ENCODE measurements around the gene GAPVD1. TPM values are rescaled to one million over a fixed set of nuclear protein-coding genes. Genes with fewer than 3 reads are reported as not detected.

The GAPVD1 gene
- total and polyA plus RNA-seq, 2 of the 8 experiments (the other 6 are each of a cell fraction or from before 2014, with no cell fraction given): 5.5 to 40.5 TPM

DNA sequence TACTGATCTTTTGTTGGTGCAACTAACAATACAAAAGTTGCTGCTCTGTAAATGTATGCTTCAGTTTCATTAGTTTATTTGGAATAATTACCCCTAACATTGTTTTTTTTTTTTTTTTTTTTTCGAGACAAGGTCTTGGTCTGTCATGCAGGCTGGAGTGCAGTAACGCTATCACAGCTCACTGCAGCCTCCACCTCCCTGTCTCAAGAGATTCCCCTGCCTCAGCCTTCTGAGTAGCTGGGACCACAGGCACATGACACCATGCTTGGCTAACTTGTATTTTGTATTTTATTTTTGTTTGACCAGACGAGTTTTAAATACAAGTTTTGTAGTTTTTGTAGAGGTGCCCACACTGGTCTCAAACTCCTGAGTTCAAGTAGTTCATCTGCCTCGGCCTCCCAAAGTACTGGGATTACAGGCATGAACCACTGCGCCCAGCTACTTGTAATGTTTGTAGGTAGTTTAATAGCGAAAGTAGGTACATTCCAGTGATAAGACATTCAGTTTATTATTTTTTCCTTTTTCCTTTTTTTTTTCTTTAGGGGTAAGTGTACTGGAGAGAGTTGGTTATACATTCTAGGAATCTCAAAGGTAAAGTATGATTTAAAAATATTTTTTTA, 6.9 kb downstream of the GAPVD1 start:
- Histone ChIP-seq H2AK5ac (ENCODE audit: low read depth, low read length) (no peak overlapping the region), H3K23me2 (ENCODE audit: low read depth, low read length) (no peaks in the 10 kb centered on the region), H4K8ac (ENCODE audit: extremely low read depth, insufficient read depth, low read length) (no peak overlapping the region), H3K27ac (ENCODE audit: low read depth, low read length) (no peak overlapping the region; the same call in 1 of the 2 replicates), H3K56ac (replicated peaks; ENCODE audit: insufficient read length, low read depth, low read length) (no peak overlapping the region), H3K9me3 (ENCODE audit: insufficient read depth in 2 of 2, low read depth in 1 of 2, low read length in 1 of 2) (no peaks in the 10 kb centered on the region), H3K36me3 (ENCODE audit: control insufficient read depth in 2 of 4, insufficient read depth in 4 of 4, low read length in 3 of 4) (peaks cover 0 to 6% (median 0%) of the 10 kb centered on the region in 4 experiments; a peak in 1 of 8 replicates), H4K5ac (ENCODE audit: insufficient read length, low read depth, low read length) (no peak overlapping the region), H2BK5ac (ENCODE audit: low read depth, low read length) (no peak overlapping the region), H2BK15ac (ENCODE audit: low read length) (no peak overlapping the region), H3K4me1 (replicated peaks in 1 of 4; ENCODE audit: control insufficient read depth in 3 of 4, insufficient read depth in 4 of 4, low read length in 3 of 4) (peaks cover 0 to 7% (median 2%) of the 10 kb centered on the region in 4 experiments; a peak in 3 of 7 replicates), H2BK20ac (ENCODE audit: low read length) (no peak overlapping the region), H2AFZ (ENCODE audit: low read length) (no peak overlapping the region), H4K20me1 (replicated peaks in 1 of 2; ENCODE audit: control insufficient read depth in 1 of 2, insufficient read depth in 2 of 2, low read length in 2 of 2) (no peaks in the 10 kb centered on the region), H2BK12ac (ENCODE audit: low read depth, low read length) (no peak overlapping the region), H3K4ac (replicated peaks; ENCODE audit: insufficient read length, low read depth, low read length) (no peak overlapping the region), H3K23ac (ENCODE audit: insufficient read length) (no peak overlapping the region), H3K79me1 (ENCODE audit: low read depth, low read length) (peaks cover 2% of the 10 kb centered on the region; the same call in 1 of the 2 replicates), H4K91ac (replicated peaks; ENCODE audit: insufficient read length, low read length) (no peak overlapping the region), H3K18ac (ENCODE audit: extremely low read depth, low read length) (no peak overlapping the region), H3K79me2 (ENCODE audit: control insufficient read depth in 1 of 2, insufficient read depth in 2 of 2, low read length in 2 of 2) (peaks cover 0 to 65% of the 10 kb centered on the region in 2 experiments; a peak in 2 of 4 replicates), H2BK120ac (replicated peaks; ENCODE audit: low read depth, low read length) (no peak overlapping the region), H3K4me3 (ENCODE audit: extremely low read depth in 1 of 4, insufficient read depth in 2 of 4, low read depth in 3 of 4, low read length in 4 of 4) (no peak overlapping the region), H3K4me2 (ENCODE audit: insufficient read depth in 1 of 2, low read depth in 2 of 2, low read length in 2 of 2) (no peak overlapping the region), H3K9ac (replicated peaks in 1 of 4; ENCODE audit: extremely low read depth in 1 of 4, low read depth in 3 of 4, low read length in 3 of 4) (no peak overlapping the region), H3K14ac (ENCODE audit: insufficient read length) (no peak overlapping the region), H3K27me3 (replicated peaks in 1 of 4; ENCODE audit: control insufficient read depth in 3 of 4, extremely low read depth in 1 of 4, insufficient read depth in 3 of 4, low read length in 3 of 4) (no peaks in the 10 kb centered on the region)
- no peak for DNase-seq (ENCODE audit: low read depth in 1 of 2, low spot score in 2 of 2)
- ChIA-PET CTCF (ENCODE audit: partially characterized antibody) (interaction anchor here (1.1 kb wide), 1 partner anchor 59 kb away, joined by 3 read pairs; no protein-coding TSS in a partner anchor), POLR2A (ENCODE audit: partially characterized antibody) (interaction anchor here (0.6 to 1.1 kb wide), 3 partner anchors 20 to 422 kb away, joined by 3 to 5 read pairs (median 3); partner anchors contain the start of gene HSPA5)
- TF ChIP-seq TBP (IDR thresholded peaks at IDR 0.05; ENCODE audit: low read depth, low read length) (no peak), SIX5 (IDR thresholded peaks at IDR 0.05; ENCODE audit: low read depth, low read length) (no peak)
- FAIRE-seq: no peak
- 81% methylated on average over 5 of the region's 6 CpGs; no CpG with 5 or more reads in 1 of the 2 experiments for WGBS, 2 experiments (ENCODE audit: extremely low coverage in 1 of 2, insufficient coverage in 1 of 2, insufficient read length in 1 of 2, insufficient replicate concordance in 2 of 2, low coverage in 1 of 2, low lambda C conversion rate in 2 of 2, missing lambda C conversion rate in 1 of 2)
